GM18498 (cell line): ENCODE data around the gene POFUT2.

Source experiments
- ATAC-seq: cut with Tn5 transposase; IDR thresholded peaks from one replicate; pipeline ENCODE4 v1.9.1; 2021; ENCODE audit warnings: mild to moderate bottlenecking, moderate library complexity; ENCODE audit not compliant: unreplicated experiment

Gene POFUT2

GRCh38 chr21:45252448-45252925 is 35.2 kb downstream of the POFUT2 start:
- ATAC-seq, result no peak

GRCh38 chr21:45251635-45252447 is 35.9 kb downstream of the POFUT2 start:
- no peak for ATAC-seq

DNA sequence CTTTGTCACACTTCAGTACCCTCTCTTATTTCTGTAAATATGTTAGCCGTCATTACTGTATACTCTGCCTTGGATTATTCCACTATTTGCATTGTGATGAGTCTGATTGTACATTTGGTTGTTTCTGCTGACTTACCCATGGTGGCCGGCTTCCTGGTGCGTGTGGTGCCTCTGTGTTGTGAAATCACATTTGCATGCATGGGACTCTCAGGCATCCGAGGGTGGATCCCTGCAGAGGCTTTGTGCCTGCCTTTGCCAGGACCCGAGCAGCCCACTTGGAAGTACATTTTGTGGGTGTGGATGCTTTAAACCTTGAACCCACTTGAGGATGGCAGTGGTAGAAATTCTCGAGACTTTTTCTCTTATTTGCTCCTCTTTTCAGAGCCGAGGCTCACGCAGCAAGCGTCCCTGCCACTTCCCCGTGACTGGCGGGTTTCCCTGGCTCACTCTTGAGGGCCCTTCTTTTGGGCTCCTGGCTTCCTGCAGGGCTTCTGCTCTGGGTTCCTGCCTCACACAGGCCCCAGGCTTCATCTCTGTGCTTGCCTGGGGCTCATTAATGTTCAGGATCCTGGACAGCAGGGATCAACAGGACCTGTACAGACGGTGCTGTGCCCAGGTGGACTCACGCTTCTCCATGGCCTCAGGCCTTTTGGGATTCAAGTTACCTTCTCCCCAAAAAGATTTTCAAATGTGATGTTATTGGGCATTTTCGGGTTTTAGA is 36.6 kb downstream of the POFUT2 start:
- ATAC-seq, result no peak

DNA sequence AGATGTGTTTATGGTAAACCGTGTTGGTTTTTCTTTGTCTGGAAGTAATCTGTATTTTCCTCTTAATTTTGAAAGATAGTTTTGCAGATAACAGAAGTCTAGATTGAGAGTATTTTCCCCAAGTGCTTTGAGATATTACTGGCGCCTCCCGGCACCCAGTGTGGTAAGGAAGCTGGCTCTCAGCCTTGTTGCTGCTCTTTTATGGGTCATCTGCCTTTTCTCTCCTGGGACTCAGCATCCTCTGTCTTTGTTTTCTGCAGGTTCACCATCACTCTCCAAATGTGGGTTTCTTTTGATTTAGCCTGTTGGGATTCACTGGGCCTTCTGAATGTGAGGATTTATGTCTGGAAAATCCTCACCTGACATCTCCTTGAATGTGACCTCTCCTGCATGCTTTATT is 37.4 kb downstream of the POFUT2 start:
- ATAC-seq, result no peak

- ATAC-seq, result no peak
These were observed 38.1 kb downstream of the POFUT2 start for GRCh38 chr21:45249626-45250025.

GRCh38 chr21:45248893-45249381 is 38.8 kb downstream of the POFUT2 start:
- ATAC-seq, result no peak

DNA sequence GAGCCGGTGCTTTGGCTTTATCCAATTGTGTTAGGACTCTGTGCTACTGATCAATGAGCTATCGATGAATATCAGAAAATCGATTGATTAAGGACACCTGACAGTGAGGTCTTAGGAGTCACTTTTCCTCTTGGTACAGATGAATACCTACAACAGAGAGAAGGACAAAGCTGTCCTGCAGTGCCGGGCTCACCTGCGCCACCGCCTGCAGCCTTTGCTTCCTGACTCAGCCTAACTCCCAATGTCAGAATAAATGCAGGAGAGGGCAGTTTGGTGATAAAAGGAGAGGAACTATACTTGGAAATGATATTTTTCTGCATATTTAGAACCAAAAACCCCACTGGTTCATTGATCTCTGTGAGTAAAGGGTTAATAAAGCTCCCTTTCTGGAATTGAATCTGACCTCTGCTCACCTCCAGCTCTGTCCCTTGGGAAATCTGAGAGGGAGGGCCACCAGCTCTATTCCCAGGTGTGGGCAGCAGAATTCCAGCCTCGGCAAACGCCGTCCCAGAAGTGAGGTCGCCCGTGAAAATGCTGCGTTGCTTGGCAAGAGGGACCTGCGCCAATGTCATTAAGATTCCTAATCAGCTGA is 39.3 kb downstream of the POFUT2 start:
- no peak for ATAC-seq

- no peak for ATAC-seq
These were observed 41.0 kb downstream of the POFUT2 start for GRCh38 chr21:45246386-45247320.

DNA sequence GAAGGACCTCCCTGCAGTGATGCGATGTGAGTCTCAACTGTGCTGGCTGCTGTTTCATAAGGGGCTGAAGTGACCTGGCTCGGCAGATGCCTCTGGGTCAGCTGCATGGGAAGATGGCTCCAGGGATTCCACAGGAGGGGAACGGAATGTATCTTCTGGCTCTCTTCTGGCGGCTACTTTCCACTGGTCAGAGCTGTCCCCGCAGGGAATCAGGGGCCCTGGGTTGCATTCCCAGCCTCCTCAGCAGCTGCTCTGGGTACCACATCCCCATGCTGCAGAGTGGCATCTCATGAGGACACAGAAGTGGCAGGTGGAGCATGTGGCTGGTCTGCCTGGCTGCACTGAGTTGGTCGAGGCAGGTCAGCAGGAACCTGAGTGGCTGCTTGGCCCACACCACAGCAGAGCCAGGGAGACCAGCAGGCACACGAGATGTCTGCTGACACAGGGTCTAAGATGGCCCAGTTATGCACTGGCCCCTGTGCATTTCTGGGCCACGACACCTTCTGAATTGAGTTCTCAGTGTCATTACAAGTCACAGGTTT is 42.8 kb downstream of the POFUT2 start:
- no peak for ATAC-seq

DNA sequence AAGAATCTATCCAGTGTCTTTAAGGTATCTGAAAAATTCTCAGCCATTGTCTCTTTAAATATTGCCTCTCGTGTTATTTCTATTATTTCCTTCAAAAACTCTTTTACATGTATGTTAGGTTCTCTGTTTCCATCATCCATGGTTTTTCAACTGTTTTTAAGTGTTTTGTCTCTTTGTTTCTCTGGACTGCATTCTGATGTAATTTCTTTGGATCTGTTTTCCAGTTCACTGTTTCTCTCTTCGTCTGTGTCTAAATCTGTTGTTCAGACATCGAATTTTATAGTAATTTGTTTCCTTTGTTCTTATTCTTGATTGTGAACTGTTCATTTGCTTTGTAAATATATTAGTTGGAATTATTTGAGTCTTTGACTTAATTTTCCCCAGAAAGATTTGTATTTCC is 44.1 kb downstream of the POFUT2 start:
- no peak for ATAC-seq

- ATAC-seq, result no peak
These were observed 46.3 kb downstream of the POFUT2 start for GRCh38 chr21:45241357-45241756.

GRCh38 chr21:45237401-45237800 is 50.3 kb downstream of the POFUT2 start:
- ATAC-seq, result no peak

- no peak for ATAC-seq
These were observed 51.2 kb downstream of the POFUT2 start for GRCh38 chr21:45236481-45236880.

- no peak for ATAC-seq
These were observed 52.2 kb downstream of the POFUT2 start for GRCh38 chr21:45235488-45235887.

DNA sequence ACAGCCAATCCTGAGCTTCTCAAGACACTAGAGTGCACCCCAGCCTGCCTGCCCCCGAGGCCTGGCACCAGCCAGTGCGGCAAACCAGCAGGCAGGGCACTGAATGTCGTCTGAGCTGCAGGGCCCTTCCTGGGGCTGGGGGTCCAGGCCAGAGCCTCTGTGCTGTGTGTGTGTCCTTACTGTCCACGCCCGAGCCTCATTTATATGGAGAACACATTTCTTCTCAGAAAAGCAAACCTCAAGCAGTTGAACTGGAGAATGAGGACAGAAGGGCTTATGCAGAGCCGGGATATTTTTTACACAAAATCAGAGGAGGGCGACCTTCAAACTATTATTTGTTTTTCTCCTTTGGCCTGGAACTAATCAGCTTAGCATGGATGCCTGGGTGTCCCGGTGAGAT is 52.7 kb downstream of the POFUT2 start:
- ATAC-seq, result no peak

GRCh38 chr21:45234127-45234526 is 53.6 kb downstream of the POFUT2 start:
- no peak for ATAC-seq

DNA sequence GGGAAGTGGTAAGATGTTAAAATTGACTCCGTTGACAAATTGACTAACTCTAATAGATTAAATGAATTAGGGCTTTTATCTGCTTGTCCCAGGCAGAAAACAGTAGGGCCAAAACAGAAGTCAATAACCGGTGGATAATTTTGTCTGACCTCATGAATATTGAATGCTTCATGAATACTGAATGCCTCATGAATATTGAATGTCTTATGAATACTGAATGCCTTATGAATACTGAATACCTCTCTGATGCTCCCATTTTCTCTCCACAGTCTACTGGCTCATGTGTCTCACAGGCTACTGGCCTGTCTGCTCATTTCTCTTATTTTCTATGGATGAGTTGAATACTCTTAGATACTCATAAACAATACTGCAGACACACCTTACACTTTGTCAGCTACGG is 56.0 kb downstream of the POFUT2 start:
- no peak for ATAC-seq

GRCh38 chr21:45228656-45229240 is 58.9 kb downstream of the POFUT2 start:
- ATAC-seq, result no peak

DNA sequence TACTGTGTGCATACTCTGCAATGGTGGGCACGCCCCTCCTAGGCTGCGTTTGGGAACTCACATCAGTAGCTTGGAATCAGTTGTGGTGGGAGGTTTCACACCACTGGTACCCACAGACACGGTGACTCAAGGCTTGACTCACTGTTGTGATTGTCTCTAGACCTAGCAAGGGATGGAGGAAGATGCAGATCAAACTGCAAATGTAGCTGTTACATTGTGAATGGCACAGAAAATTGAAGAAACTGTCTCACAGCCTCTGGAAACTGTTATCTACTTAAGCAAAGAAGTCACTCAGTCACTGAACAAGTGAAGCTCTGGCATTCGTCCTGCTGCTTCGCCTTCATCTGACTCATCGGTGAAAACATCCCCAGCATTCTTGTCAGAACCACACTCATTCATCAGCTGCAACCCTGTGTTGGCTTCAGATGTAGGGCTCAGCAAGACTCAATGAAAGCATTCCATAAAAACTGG is 59.5 kb downstream of the POFUT2 start:
- ATAC-seq, result no peak

- ATAC-seq, result no peak
These were observed 60.0 kb downstream of the POFUT2 start for GRCh38 chr21:45227735-45228134.
